ENCODE data around the gene FOXP4. TPM values are rescaled to one million over a fixed set of nuclear protein-coding genes. Genes with fewer than 3 reads are reported as not detected.
A peak's percentile ranks its signal among the peaks of the same experiment; 100 is the strongest.

Gene FOXP4
- total RNA-seq, 1 experiment from 2014 or later = 3.9 TPM

DNA sequence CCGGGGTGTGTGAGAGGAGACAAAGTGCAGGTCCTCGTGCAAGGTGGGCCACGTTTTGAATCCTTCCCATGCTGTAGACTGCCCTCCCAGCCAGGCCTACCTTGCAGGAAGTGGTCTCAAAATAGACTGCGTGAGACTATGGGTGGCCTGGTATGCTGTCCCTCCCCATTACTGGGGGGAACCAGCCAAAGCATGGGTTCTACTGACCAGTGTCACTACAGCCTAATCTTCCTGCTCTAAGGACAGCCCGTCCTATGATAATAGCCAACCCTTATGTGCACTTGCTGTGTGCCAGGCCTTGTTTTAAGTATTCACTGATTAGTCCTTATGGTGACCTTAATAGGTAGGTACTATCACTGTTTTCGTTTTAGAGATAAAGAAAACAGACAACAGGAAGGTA lies 38.0 kb downstream of the FOXP4 start:
- DNase-seq (ENCODE audit: low spot score) = no peak

GRCh38 chr6:41584668-41585205 lies 38.6 kb downstream of the FOXP4 start:
- no peak for DNase-seq (ENCODE audit: low spot score)

DNA sequence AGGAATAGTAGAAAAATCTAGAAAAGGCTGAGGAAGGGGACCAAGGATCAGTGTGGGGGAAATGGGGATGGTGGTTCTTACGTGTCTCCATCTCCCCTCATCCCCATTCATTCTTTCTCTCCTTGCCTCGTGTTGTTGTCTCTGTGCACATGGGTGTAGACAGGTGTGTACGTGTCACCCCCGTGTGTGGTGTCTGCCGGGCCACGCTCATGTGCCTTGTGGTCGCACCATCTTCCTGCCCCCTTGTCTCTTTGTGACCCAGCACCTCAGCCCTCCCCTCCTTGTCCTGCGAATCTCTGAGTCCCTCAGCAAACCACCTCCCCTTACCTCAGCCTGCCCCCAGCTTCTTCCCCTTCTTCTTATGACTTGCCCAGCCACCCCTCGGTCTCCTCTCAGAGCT lies 39.4 kb downstream of the FOXP4 start:
- DNase-seq (ENCODE audit: low spot score) = no peak

DNA sequence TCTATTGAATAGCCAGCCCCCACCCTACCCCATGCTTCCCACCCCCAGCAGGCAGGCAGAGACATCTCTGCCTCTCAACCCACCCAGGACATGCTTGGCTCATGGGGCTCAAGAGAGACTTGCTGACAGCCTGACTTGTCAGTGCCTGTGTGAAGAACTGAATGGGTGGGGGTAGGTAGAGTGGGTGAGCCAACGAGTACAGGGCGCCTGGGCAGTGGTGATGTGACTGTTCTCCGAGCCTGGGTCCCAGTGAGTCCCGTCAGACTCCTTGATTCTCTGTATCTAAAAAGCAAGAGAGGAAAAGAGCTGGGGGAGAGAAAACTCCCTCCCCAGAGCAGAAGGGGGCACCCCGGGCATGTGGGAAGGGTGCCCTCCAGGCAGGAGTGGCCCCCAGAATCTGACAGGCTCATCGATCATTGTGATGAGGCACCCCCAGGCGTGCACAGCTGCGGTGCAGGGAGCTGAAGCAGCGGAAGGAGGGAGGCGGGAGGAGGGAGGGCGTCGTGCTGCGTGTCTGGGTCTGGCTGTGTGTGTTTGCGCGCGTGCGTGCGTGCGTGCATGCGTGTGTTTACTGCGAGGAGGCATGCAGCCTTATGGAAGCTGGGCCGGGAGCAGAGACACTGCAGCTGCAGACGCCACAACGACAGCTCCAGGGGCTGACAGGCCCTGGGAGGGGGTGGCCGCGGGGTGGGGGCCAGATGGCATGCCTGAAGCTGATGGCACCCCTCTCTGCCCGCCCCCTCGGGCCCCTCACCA lies 40.2 kb downstream of the FOXP4 start:
- DNase-seq (ENCODE audit: low spot score) = no peak

- no peak for DNase-seq (ENCODE audit: low spot score)
These were observed 41.1 kb downstream of the FOXP4 start for GRCh38 chr6:41587131-41587879.

DNA sequence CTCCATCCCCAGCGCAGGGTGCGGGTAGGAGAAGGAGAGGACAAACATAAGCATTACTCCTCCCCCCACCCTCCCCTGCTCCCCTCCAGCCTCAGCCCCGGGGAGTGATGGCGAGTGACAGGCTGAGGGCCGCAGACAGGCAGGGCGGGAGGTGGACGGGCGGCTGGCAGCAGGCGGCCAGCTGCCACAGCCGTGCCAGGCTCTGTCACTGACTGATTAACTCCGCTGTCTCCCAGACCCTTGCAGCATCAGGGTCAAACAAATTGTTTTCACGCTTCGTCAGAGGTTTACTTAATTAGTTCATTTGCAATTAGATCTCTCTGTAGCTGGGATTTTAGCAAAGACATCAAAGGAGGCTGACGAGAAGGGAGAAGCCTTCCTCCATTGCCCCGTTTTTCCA lies 41.9 kb downstream of the FOXP4 start:
- no peak for DNase-seq (ENCODE audit: low spot score)

- no peak for DNase-seq (ENCODE audit: low spot score)
These were observed 43.0 kb downstream of the FOXP4 start for GRCh38 chr6:41589223-41589622.

DNA sequence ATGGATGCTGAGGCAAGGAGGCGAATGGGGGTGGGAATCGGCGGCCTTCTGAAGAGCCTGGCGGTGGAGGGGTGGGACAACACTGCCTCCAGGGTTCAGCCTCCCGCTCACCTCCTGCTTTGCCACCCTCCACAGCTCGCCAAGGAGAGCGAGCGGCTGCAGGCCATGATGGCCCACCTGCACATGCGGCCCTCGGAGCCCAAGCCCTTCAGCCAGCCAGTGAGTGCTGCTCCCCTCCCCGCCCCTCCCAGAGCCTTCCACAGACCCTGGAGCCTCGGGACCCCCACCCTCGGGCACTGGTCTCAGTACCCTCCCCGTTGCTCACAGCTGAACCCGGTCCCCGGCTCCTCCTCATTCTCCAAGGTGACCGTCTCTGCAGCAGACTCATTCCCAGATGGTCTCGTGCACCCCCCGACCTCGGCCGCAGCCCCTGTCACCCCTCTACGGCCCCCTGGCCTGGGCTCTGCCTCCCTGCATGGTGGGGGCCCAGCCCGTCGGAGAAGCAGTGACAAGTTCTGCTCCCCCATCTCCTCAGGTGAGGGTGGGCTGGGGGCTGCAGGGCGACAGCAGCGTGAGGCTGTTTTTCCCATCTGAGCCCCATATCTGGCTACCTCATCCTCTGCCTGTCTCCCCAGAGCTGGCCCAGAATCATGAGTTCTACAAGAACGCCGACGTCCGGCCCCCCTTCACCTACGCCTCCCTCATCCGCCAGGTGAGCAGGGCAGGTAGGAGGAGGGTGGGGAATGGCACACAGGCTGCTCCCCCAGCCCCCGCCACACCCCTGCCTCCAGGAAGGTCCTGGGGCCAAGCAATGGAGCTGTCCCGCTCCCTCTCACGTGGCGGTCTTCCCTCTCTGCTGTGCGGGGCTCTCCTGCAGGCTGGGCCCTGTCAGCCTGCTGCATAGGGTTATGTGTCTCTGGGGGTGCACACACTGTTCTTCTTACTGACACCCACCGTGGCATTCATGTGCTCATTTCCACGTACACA lies 43.7 kb downstream of the FOXP4 start:
- no peak for DNase-seq (ENCODE audit: low spot score)

DNA sequence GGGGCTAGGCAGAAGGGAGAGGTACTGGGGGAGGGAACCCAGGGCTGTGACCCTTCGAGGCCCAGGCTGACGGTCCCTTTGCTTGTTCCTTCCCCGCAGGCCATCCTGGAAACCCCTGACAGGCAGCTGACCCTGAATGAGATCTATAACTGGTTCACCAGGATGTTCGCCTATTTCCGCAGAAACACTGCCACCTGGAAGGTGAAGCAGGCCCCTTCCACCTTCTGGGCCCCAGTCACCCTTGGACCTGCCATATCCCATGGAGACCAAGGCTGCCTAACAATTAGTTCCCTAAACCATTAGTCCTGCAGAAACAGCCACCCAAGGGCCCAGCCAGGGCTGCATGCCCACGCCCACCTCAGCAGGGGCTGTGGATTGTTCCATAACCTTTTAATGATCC lies 44.9 kb downstream of the FOXP4 start:
- no peak for DNase-seq (ENCODE audit: low spot score)

DNA sequence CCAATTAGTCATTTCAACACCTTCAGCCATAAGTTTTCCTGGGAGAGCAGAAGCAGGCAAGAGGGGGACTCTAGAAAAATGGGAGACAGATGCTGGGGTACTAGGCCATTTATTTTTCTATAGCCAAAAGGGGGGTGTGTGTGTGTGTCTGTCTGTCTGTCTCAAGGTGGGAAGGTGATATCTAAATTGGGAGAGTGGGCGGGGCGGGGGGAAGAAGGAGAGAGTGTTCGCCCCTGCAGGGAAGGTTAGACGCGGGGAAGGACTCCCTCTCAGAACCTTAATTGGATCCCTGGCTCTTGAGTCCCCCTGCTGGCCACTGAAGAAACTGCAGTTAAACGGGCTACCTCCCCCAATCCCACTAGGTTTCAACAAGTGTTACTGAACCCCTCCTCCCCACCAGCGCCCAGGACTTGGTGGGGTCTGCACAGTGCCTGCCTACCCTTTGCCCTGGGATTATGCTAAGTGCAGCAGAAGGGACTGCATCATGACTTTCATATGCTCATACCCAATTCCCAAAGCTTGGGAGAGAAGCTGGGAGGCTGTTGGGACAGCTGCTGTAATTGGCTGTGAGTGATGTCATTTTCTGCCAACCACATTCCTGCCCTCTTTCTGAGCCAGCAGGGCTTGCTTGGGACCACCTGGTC lies 45.8 kb downstream of the FOXP4 start:
- DNase-seq (ENCODE audit: low spot score) = peak; percentile 60

DNA sequence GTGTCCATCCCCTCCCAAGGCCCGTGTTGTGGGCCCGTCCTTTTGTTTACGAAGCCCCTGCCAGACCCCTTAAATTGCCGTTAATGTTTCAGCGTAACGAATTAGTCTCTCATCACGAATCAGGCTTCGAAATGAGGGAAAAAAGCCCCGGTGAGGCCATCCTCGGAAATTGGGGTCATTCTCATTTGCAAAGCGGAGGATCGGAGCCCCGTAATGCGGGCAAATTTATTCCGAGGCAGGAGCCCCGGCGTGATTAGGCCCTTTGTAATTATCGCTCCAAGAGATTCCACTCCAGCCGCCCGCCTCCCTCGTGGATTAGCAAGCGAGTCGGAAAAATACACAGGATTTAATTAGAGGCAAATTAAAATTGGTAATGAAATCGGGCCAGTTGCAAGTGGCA lies 47.2 kb downstream of the FOXP4 start:
- no peak for DNase-seq (ENCODE audit: low spot score)

DNA sequence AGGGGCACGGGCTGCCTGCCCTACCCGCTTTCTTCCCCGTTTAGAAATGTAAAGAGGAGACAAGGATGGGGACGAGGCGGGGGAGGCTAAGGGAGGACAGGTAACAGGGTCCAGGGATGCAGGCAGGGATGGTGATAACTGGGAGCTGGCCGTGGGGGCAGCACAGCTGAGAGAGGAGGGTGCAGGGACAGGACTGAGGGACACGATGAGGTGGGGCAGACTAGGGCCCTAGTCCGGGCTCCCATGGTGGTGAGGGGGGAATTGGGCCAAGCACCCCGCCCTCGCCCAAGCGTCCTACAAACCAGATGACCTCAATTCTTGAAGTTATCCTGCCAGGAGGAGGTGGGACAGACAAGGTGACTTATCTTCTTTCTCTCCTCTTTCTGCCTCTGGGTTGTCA lies 47.7 kb downstream of the FOXP4 start:
- DNase-seq (ENCODE audit: low spot score) = no peak

- no peak for DNase-seq (ENCODE audit: low spot score)
These were observed 48.1 kb downstream of the FOXP4 start for GRCh38 chr6:41594326-41594725.

DNA sequence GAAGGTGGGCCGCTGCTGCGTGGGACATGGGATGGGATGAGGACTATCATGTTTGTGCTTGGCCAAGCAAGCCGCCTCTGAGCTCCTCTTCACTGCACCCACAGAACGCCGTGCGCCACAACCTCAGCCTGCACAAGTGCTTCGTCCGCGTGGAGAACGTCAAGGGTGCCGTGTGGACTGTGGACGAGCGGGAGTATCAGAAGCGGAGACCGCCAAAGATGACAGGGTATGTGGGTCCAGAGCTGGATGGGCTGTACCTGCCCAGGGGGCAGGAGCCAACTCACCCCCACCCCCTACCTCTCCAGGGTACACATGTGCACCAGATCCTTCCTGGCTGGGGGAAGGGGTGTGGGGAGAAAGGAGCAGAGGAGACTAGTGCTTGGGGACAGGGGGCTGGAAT lies 48.6 kb downstream of the FOXP4 start:
- no peak for DNase-seq (ENCODE audit: low spot score)

DNA sequence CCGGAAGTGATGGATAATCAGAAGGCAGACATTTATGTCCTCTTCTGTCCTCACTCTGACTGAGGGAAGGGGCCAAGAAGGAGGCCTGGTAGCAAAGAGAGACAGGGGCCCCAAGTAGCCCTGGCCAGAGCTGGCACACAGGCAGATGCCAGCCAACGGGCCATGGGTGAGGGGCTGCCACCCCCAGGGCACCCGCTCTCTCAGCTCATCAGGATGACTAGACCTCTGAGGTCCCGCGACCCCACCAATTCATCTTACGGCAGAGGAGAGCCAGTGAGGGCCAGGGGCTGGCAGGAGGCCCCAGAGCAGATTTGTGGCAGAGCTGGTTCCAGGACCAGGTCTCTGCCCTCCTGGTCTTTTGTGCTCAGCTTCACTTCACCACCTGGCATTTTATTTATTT lies 49.0 kb downstream of the FOXP4 start:
- no peak for DNase-seq (ENCODE audit: low spot score)

DNA sequence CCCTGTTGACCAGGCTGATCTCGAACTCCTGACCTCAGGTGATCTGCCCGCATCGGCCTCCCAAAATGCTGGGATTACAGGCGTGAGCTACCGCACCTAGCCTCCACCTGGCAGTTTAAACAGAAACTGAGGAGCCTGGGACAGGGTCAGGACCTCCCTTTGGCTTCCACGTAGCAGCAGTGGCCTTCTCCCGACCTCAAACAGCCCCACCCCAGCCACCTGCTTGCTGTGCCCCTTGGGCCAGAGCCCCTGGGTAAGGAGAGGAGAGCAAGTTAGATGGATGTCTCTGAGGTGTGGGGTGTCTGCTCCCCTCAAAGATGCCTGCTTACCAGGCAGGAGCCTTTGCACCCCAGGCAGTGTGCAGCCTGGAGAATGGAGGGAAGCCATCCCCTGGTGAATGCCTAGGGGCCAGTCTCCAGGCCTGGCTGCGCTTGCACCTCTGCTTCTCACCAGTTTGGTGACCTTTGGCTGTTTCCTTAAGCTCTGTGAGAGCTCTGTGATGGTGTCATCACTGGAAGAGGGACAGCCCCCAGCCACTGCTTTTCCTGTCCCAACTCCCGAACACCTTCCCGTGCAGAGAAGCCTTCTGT lies 50.0 kb downstream of the FOXP4 start:
- no peak for DNase-seq (ENCODE audit: low spot score)

GRCh38 chr6:41596807-41597206 lies 50.6 kb downstream of the FOXP4 start:
- DNase-seq (ENCODE audit: low spot score) = no peak

- DNase-seq (ENCODE audit: low spot score) = no peak
These were observed 51.2 kb downstream of the FOXP4 start for GRCh38 chr6:41597246-41598000.

- DNase-seq (ENCODE audit: low spot score) = no peak
These were observed 52.5 kb downstream of the FOXP4 start for GRCh38 chr6:41598670-41599014.

Measured in A172 (cell line).